ENCODE data around the gene GAB4.

Gene GAB4

GRCh38 chr22:16933291-16934282, 74.4 kb downstream of the GAB4 start:
- no peak for TF ChIP-seq CTCF (IDR thresholded peaks at IDR 0.05; ENCODE audit: borderline replicate concordance, insufficient read depth, low read depth, low read length)

GRCh38 chr22:16932577-16932976, 75.4 kb downstream of the GAB4 start:
- no peak for TF ChIP-seq CTCF (IDR thresholded peaks at IDR 0.05; ENCODE audit: borderline replicate concordance, insufficient read depth, low read depth, low read length)
- no peak overlapping the region for H3K4me3 ChIP-seq (ENCODE audit: low read depth, low read length)

More at GRCh38 chr22:16933291-16934282, 74.4 kb downstream of the GAB4 start:
- no peak overlapping the region for H3K4me3 ChIP-seq (ENCODE audit: low read depth, low read length)

GRCh38 chr22:16925407-16925966, 82.5 kb downstream of the GAB4 start:
- no peak overlapping the region for H3K4me3 ChIP-seq (ENCODE audit: low read depth, low read length)
- no peak for TF ChIP-seq CTCF (IDR thresholded peaks at IDR 0.05; ENCODE audit: borderline replicate concordance, insufficient read depth, low read depth, low read length)

GRCh38 chr22:16922706-16923105, 85.3 kb downstream of the GAB4 start:
- TF ChIP-seq CTCF (IDR thresholded peaks at IDR 0.05; ENCODE audit: borderline replicate concordance, insufficient read depth, low read depth, low read length): no peak
- no peak overlapping the region for H3K4me3 ChIP-seq (ENCODE audit: low read depth, low read length)

GRCh38 chr22:16922076-16922475, 85.9 kb downstream of the GAB4 start:
- H3K4me3 ChIP-seq (ENCODE audit: low read depth, low read length): no peak overlapping the region
- no peak for TF ChIP-seq CTCF (IDR thresholded peaks at IDR 0.05; ENCODE audit: borderline replicate concordance, insufficient read depth, low read depth, low read length)

GRCh38 chr22:16917144-16918003, 90.6 kb downstream of the GAB4 start:
- no peak overlapping the region for H3K4me3 ChIP-seq (ENCODE audit: low read depth, low read length)
- TF ChIP-seq CTCF (IDR thresholded peaks at IDR 0.05; ENCODE audit: borderline replicate concordance, insufficient read depth, low read depth, low read length): peak; percentile 70
